Umbilical cord (tissue), 2 donors: ENCODE data around the gene DOCK9. TPM values are rescaled to one million over a fixed set of nuclear protein-coding genes. Genes with fewer than 3 reads are reported as not detected.

Experiments used
- DNase-seq: peaks from one replicate; pipeline ENCODE4 v3.0.0-alpha.2; 2015; ENCODE audit warnings: low spot score
- total RNA-seq: library from RNA; depleted of rRNA; stranded (reverse); fragments of >200 nt; gene quantifications from one replicate; pipeline ENCODE4 v1.2.3, GENCODE V29; 2014; ENCODE audit warnings: low replicate concordance; ENCODE audit not compliant: insufficient read depth

DOCK9 gene
- total RNA-seq, 1 donor from 2014 or later = 37.8 TPM

DNA sequence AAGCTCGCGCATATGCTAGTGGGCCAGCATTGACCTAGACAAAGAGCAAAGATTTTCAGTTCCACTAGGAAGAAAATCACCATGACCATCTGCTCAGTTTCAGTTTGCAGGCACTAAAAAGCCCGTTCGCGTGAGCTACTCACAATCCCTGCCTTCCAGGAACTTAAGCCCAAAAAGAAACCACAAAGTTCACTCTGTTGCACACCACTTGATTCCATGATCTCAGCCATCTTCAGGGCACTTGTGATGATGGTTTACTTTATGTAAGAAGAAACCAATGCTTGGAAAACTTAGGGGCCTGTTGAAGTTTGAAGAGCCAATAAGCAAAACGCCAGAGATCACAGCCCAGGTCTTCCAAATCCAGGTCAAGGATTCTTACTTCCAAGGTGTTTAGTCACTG, 180.4 kb downstream of the DOCK9 start:
- DNase-seq = peak; percentile 75

DNA sequence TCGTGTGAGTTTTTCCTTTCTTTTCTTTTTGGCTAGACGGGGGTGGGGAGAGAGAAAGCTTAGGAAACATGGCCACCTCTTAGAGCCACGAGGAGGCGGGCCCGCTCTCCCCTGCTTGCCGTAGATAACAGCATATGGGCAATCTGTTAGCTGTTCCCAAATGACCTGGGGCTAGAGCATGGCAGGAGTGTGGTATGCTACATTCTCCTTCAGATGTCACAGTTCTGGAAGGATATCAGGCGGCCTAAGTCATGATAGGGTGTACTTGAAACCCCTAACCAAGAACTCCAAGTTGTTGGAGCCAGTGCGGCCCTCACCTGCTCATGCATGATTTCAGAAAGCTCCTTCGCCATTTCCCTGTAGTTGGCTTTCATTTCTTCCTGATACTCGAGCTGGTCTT, 181.1 kb downstream of the DOCK9 start:
- no peak for DNase-seq

DNA sequence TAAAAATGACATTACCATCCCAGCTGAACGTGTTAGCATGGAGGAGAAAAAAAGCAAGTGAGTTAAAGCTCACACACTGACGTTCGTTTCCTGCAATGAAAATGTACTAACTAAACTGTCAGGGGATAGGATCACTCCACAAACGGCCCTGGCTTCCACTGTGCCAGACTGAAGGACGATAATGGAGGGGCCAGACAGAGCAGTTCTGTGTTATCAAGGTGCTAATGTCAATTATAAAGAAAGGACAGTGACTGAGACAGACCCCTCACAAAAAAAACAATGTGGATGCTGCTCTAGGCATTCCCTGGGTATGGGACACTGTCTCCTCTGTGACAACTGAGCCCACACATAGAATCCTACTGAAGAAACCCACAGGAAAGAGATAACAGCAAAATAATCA, 181.7 kb downstream of the DOCK9 start:
- DNase-seq = no peak

DNA sequence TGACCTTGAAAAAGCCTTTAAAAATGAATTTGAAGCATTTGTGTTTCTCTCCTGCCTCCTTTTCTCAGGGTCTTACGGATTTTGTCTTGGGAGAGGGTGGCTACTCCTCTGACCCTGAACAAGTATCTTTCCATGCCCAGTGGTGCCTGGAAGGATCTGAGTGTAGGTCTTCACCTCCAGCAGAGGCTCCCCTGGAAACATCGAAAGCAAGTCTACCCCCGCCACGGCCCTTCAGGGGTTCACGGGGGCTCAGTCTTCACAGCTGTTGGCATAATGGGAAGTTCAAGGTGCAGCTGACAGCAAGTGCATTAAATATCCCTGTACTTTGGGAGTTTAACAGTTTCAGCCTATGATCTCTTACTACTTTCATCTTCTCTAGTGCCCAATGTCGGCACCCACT, 182.6 kb downstream of the DOCK9 start:
- DNase-seq = no peak

DNA sequence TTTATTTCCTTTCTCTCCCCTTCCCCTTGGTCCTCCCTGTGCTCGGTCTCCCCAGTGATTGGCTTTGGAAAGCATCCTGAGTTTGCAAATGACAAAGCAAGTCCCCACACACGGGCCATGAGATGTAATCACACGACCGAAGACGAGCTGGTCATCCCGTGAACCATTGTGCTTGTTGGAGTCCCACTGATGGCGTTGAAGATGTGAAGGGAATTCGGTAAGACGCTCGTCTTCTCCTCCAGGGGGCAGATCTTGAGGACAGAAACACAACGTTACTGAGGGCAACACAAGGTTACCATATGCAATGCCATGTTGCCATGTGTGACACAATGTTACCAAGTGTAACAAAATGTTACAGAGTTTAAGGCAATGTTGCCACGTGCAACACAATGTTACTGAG, 183.4 kb downstream of the DOCK9 start:
- no peak for DNase-seq

DNA sequence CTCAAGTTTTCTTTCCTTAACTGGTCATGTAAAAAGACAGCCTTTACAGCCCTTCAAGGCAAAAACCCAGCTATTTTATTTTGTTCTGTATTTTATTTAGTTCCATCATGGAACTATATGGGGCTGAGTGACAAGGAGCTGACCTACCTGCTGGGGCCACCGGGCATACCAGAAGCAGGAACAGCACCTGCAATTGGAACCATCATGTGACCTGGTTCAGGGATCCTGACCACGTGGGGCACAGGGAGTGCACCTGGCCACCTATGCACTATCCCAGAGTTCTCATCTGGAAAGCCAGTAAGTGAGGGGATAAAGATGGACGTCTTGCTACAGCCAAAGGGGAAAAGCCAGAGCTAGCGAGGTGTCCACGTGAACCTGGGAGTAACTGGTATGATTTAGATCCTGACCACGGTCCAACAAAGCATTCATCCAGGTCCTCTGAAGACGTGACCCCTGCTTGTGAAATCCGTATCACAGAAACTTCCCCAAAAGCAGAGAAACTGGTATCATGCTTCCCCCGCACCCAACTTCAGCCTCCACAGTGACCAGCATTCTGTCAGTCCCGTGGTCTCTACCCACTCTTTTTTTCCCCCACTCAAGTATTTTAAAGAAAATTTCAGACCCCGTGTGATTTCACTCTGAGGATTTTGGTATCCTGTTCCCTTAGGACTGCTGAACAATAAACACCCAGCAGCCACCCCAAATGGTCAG, 184.9 kb downstream of the DOCK9 start:
- no peak for DNase-seq

DNA sequence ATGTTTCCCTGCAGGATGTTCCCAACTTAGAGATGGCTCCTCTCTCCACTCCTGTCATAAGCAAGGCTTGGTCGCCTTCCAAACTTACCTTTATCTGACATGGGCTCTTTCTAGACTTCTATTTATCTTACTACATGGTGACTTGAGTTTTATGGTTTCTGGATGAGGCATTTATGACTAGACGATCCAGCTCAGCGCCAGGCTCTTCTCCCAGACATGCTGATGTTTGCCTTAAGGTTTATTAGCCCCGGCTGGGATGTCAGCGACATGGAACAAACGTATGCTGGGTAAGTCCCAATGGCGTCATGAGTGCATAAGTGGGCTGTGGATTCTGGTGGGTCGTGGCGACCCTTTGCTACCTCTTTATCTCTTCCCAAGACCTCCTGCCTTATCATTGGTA, 185.5 kb downstream of the DOCK9 start:
- no peak for DNase-seq

DNA sequence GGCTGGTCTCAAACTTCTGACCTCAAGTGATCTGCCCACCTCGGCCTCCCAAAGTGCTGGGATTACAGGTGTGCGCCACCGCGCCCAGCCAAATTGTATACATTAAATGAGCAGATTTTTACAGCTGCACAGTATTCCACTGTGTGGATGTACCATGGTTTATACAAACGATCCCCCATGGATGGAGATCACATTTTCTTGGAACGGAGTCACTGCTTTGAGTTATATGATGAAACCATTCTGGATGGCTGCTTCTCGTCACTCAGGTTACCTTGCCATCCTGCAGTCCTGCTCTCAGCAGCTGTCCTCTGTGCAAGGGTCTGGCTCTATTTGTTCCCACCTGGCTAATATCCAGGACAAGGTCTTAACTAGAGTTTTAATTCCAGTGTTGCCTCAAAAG, 186.3 kb downstream of the DOCK9 start:
- no peak for DNase-seq

DNA sequence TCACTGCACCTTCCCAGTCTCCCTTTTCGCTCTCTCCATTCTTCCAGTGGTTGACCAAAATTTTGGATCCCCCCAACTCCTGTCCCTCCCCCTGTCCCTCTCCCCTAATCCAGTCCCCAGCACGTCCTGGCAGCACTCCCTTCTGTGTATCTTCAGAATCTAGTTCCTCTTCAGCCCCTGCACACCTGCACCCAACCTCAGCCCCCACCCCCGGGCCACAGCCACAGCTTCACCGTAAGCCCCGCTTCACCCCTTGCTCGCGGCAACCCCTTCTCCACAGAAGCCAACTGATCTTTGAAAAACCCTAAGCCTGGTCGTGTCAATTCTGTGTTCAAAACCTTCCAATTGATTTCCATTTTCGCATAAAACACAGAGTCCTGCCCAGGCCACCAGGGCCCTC, 189.9 kb downstream of the DOCK9 start:
- no peak for DNase-seq

DNA sequence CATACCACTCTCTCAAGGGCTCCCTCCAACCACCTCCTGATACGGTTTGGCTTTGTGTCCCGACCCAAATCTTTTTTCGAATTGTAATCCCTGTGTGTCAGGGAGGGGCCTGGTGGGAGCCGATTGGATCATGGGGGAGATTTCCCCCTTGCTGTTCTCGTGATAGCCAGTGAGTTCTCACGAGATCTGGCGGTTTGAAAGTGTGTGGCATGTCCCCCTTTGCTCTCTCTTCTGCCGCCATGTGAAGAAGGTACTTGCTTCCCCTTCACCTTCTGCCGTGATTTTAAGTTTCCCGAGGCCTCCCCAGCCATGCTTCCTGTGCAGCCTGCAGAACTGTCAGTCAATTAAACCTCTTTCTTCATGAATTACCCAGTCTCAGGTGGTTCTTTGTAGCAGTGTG, 190.7 kb downstream of the DOCK9 start:
- no peak for DNase-seq

DNA sequence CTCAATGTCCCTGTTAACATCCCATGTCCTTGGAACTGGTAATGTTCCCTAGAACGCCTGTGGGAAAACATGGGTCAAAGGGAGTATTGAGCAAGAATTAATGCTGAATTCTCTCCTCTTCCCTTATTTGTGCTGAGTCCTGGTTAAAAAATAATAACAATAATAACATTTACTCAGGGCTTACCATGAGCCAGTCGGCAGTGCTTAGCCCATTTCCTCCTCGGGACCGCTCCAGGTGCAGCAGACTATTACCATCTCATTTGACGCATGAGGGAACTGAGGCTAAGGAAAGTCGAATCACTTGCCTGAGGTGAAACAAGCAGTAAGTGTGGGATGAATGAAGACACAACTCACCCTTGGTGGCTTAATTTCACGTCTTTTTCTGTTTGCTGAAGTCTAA, 191.8 kb downstream of the DOCK9 start:
- DNase-seq = no peak

DNA sequence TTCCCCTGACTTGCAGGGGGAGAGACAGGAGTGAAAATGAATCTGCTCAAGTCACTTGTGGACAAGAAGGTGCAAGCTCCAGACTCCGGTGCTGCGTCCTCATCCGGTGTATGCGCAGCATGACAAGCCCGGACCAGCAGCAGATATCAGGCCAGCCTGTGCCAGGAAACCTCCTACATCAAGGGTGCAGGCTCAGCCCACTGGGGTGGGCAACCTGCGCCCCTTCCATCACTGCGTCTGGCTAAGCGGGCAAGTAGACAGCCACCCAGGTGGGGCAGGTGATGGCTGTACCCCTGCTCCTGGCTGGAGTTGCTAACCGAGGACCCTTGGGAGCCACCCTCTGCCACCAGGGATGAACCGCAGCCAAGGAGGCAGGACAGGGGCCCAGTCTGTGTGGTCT, 192.5 kb downstream of the DOCK9 start:
- no peak for DNase-seq

DNA sequence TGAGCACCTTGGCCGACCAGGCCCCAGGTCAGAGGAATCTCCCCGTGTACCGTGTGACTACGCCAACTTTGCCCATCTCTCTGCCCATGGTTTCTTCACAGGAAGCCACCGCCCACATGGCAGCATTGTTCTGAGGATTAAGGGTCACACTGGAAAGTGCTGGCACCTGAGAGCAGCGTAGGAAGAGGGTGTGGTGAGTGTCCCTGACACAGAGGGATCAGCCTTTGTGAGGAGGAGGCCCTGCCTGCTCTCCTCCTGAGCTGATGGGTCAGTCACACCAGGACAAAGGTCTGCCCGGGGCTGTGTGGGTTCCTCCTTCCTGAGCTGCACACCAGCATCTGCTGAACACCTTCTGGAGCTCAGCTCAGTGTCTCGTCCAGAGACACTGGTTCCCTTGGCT, 193.2 kb downstream of the DOCK9 start:
- no peak for DNase-seq

DNA sequence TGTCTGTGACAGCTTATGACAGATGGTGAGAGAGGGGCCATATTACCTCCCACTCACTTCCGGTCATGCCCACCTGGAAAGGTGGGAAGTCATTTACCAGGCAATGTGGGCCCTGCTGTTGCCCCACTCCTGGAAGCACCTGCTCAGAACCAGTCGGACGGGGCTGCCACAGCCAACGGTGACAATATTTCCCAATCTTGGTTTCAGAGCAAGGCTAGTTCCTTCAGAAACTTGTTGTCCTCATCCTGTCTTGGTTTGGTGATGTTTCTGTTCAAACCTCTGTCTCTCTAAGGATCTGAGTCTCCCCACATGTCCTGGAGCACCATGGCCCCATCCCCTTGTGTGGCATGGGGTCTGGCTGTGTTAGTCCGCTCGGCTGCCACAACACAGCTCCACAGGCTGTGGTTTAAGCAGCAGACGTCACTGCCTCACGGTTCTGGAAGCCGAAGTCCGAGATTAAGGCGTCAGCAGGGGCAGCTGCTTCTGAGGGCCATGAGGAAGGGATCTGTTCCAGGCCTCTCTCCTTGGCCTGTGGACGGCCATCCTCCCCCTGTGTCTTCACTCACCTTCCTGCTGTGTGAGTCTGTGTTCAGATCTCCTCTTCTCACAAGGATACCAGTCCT, 193.9 kb downstream of the DOCK9 start:
- no peak for DNase-seq

DNA sequence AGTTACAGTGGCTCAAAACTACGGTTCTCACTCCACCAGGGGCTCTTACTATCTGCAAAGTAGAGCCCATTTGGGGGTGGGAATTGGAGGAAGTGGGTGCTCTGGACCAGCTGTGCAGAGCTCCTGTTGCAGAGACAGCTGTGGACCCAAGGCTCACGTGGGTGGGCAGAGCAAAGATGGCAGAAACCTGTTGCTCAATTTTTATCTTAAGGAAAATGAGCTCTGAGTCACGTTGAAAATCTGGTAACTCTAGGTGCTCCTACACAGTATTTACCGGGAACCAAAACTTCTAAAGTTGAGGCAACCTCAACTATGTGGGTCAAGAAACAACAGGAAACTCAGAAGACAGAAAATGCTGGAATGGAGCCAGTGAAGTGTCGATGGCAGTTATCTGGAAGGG, 195.2 kb downstream of the DOCK9 start:
- DNase-seq = no peak

DNA sequence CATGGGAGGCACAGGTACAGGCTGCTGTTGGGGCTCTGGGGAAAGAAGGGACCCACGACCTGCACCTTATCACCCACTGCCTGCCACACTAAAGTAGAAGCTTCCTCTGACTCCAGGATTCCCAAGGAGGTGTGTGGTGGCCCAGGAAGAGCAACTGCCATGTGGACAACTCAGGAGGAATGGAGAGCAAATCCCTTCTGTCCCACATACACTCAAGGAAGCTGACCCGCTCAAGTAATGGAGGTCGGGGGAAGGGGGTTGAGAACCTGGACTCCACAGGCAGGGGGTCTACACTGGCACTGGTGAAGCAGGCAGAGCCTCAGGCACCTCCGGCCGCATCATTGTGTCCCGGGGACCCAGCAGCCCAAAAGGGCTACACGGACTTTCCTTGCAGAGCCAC, 196.0 kb downstream of the DOCK9 start:
- DNase-seq = no peak

DNA sequence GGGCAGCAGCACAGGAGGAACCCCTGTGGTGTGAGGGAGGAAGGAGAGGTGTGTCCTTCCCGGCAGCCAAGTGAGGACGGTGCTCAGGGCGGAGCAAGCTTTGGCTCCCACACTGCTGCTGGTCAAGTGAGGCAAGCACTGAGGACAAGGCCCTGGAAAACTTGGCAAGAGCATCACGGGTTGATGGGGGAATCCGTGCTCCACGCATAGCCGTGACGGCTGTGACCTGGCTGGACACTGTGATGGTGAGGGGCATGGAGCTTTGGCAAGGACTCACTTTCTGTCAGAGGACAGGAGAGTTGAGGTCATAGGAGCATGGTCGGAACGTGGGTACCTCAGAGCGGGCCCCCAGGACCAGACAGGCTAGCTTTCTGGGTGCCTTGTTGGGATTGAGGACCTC, 196.4 kb downstream of the DOCK9 start:
- no peak for DNase-seq

DNA sequence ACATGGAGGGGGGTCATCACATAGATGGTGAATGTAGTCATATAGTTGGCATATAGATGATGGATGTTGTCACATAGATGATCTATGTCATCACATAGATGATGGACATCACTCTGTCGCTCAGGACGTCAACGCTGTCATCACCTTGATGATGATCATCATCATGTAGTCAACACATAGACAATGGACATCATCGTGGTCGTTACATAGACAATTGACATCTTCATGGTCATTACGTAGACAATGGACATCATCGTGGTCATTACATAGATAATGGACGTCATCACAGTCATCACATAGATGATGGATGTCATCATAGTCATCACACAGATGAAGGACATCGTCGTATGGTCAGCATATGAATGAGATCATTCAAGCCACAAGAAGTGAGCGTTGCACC, 196.8 kb downstream of the DOCK9 start:
- DNase-seq = no peak

DNA sequence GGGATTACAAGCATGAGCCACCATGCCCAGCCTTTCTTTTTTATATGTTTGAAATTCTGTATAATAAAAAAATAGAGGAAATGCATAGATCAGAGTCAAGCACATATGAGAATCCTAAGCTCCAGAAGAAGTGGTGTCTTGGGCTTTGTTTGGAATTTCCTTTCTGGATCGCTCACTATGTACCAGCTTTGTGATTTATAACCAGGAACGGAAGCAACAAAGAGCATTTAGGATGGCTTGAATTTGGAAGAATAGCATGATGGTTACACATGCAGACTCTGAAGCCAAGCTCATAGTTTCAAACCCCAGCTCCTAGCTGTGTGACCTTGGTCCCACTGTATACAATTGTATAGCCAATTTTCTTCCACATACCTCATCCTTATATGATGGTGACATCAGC, 197.4 kb downstream of the DOCK9 start:
- peak; percentile 22 for DNase-seq

DNA sequence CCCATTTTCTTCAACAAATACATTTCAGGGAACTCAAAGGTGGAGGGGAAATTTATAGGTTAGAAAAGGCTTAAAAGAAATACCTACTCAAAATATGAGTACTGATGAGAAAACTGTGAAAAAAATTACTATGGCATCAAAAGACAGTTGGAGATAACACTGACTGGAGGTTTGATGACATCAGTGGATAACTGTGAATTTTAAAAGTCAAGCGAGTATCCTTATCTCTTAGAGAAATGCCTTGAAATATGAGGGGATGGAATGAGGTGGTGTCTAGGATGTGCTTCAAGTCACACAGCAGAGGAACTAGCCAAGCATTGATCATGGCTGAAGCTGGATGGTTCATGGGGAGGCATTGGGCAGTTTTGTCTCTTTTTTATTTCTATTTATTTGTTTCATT, 198.2 kb downstream of the DOCK9 start:
- DNase-seq = no peak

DNA sequence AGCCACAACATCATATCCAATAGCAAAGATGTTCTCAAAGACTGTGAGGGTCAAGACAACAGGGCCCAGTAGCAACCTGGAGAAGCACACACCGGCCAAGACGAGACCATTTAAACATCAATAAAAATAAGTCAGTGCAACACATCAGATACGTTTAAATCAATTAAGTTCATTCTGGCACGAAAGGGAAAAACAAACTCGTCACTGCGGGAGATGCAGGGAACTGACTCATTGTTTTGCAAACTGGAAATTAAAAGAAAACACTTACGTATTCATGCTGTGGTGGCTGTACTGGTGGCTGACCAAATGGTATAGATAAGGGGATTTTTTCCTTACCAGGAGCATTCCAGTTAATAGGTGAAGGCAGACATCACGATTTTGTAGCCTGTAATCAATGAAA, 199.1 kb downstream of the DOCK9 start:
- DNase-seq = no peak

DNA sequence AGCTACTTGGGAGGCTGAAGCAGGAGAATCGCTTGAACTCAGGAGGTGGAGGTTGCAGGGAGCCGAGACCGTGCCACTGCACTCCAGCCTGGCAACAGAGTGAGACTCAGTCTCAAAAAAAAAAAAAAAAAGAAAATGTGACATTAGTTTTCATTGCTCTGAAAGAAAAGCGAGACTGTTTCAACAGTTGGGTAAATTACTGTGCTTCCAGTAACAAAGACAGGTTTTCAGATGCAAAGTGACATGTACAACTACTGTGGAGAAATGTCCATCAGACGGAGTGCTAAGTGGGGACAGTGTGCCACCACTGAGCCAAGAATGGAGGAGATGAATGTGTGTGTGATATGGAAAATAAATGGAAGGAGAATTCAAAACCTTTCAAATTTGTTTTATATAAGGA, 201.2 kb downstream of the DOCK9 start:
- DNase-seq = no peak

DNA sequence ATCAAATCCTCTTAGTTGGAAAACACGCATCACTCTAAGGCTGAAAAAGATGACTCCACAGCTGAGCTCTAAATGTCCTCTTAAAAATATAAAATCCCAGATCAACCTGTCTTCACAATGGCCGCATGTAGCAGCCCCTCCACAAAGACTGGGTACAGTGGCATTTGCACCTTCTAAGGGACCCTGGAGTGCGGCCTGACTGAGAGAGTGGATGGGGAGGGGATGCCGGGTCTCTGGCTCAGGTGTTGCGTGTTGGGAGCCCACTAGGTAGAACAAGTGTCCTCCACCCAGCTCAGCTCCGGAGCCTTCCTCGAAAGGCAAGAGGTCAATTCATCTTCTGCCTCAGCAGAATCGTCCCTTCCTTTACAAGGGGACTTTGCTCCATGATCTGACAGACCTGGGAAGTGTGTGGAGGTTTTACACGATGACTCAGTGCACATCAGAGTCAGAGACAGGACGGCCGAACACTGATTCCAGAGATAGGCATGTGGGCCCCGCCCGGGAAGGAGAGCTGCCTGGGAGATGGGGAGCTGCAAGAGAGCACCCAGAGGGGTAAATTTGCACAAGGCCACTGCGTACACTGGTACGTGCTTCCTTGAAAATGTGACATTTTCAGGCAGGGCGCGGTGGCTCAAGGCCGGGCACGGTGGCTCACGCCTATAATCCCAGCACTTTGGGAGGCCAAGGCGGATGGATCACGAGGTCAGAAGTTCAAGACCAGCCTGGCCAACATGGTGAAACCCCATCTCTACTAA, 201.8 kb downstream of the DOCK9 start:
- no peak for DNase-seq
